GM23338 (cell line): ENCODE data around the gene CAPZA1. TPM values are rescaled to one million over a fixed set of nuclear protein-coding genes. Genes with fewer than 3 reads are reported as not detected.

Experiments used
- ATAC-seq: fragments of 200-7000 bp; cut with Tn5 transposase; 3 replicates; pipeline ENCODE4 v1.9.1; 2020
- DNase-seq: peaks from one replicate; pipeline ENCODE4 v3.0.0-alpha.2; 2015; ENCODE audit warnings: low spot score
- H2AFZ ChIP-seq: fragments of 200-600 bp; sonication (generic); 2 replicates; pipeline ENCODE4 v1.8.0; 2016; ENCODE audit warnings: antibody characterized with exemption, mild to moderate bottlenecking, moderate library complexity
- H3F3A ChIP-seq: fragments of 200-600 bp; sonication (generic); replicated peaks from 2 replicates; pipeline ENCODE4 v1.8.0; 2017; ENCODE audit warnings: antibody characterized with exemption, mixed run types, low read depth
- H3K27ac ChIP-seq: fragments of 200-600 bp; sonication (generic); 2 replicates; pipeline ENCODE4 v1.6.1; 2016; ENCODE audit warnings: low read depth
- H3K27me3 ChIP-seq: fragments of 200-600 bp; sonication (generic); 2 replicates; pipeline ENCODE4 v1.8.0; 2016; ENCODE audit warnings: mild to moderate bottlenecking, mixed run types, moderate library complexity; ENCODE audit not compliant: insufficient read depth
- H3K36me3 ChIP-seq: fragments of 200-600 bp; sonication (generic); 2 replicates; pipeline ENCODE4 v1.8.0; 2016; ENCODE audit warnings: mild to moderate bottlenecking; ENCODE audit not compliant: insufficient read depth
- H3K4me1 ChIP-seq: fragments of 200-600 bp; sonication (generic); 2 replicates; pipeline ENCODE4 v1.8.0; 2016; ENCODE audit warnings: mild to moderate bottlenecking, moderate library complexity; ENCODE audit not compliant: insufficient read depth
- H3K4me2 ChIP-seq: fragments of 200-600 bp; sonication (generic); 2 replicates; pipeline ENCODE4 v1.7.1; 2017; ENCODE audit warnings: mixed run types
- H3K4me3 ChIP-seq: fragments of 200-600 bp; sonication (generic); 2 replicates; pipeline ENCODE4 v1.6.1; 2016; ENCODE audit warnings: mixed run types
- H3K79me2 ChIP-seq: fragments of 200-600 bp; sonication (generic); replicated peaks from 2 replicates; pipeline ENCODE4 v1.8.0; 2017; ENCODE audit warnings: mild to moderate bottlenecking; ENCODE audit not compliant: insufficient read depth
- H3K9me2 ChIP-seq: fragments of 200-600 bp; sonication (generic); 2 replicates; pipeline ENCODE4 v1.8.0; 2017; ENCODE audit not compliant: insufficient read depth
- H4K20me1 ChIP-seq: fragments of 200-600 bp; sonication (generic); replicated peaks from 2 replicates; pipeline ENCODE4 v1.8.0; 2017; ENCODE audit warnings: mild to moderate bottlenecking; ENCODE audit not compliant: insufficient read depth
- H3K27ac Mint-ChIP-seq: 2 replicates; pipeline ENCODE4 v1.8.0; 2020; ENCODE audit warnings: inconsistent platforms, mild to moderate bottlenecking, moderate library complexity, mixed read lengths
- H3K27me3 Mint-ChIP-seq: 3 replicates; pipeline ENCODE4 v1.8.0; 2022; ENCODE audit warnings: low read depth, mild to moderate bottlenecking, moderate library complexity, mixed read lengths, inconsistent platforms; ENCODE audit not compliant: insufficient read depth, poor library complexity
- H3K36me3 Mint-ChIP-seq: 3 replicates; pipeline ENCODE4 v1.8.0; 2021; ENCODE audit warnings: low read depth, mild to moderate bottlenecking, inconsistent platforms, moderate library complexity, mixed read lengths
- H3K4me1 Mint-ChIP-seq: 3 replicates; pipeline ENCODE4 v1.8.0; 2020; ENCODE audit warnings: mild to moderate bottlenecking, inconsistent platforms, mixed read lengths
- H3K4me3 Mint-ChIP-seq: 3 replicates; pipeline ENCODE4 v1.8.0; 2021; ENCODE audit warnings: moderate library complexity, mild to moderate bottlenecking, inconsistent platforms, mixed read lengths
- H3K9me3 Mint-ChIP-seq: 3 replicates; pipeline ENCODE4 v1.8.0; 2020; ENCODE audit warnings: moderate library complexity, mild to moderate bottlenecking, inconsistent platforms, mixed read lengths
- ETS1 ChIP-seq: IDR thresholded peaks from 2 replicates; pipeline ENCODE4 v1.6.1; 2016; ENCODE audit warnings: antibody characterized with exemption
- POLR2AphosphoS5 ChIP-seq: IDR thresholded peaks from 2 replicates; pipeline ENCODE4 v1.6.1; 2016; ENCODE audit warnings: antibody characterized with exemption, low read depth
- ZNF331 ChIP-seq: fragments of 250-450 bp; sonication (Bioruptor Pico); IDR thresholded peaks from 2 replicates; pipeline ENCODE4 v1.5.0; 2020; ENCODE audit warnings: low read depth, mild to moderate bottlenecking, moderate library complexity
- ZNF462 ChIP-seq: fragments of 250-450 bp; sonication (Bioruptor Pico); IDR thresholded peaks from 2 replicates; pipeline ENCODE4 v1.5.0; 2020; ENCODE audit warnings: mild to moderate bottlenecking, moderate library complexity
- polyA plus RNA-seq: library from polyadenylated mRNA; unstranded; fragments of >200 nt; fragmentation: Nextera tagmentation; extraction: Ambion mirVana; gene quantifications from 2 replicates; pipeline ENCODE4 v1.2.1, GENCODE V29; 2016
- total RNA-seq: library from RNA; depleted of rRNA; stranded (reverse); fragments of >200 nt; shearing (Covaris generic); gene quantifications from 2 replicates; pipeline ENCODE4 v1.2.3, GENCODE V29; 2014

CAPZA1 gene
- total and polyA plus RNA-seq, 2 experiments from 2014 or later, result 147 to 182 TPM

- TF ChIP-seq ZNF462 (CRISPR knock-in tag), result no peak
- TF ChIP-seq ETS1, result no peak
- TF ChIP-seq ZNF331 (CRISPR knock-in tag), result no peak
- no peak for TF ChIP-seq POLR2AphosphoS5
Observed at GRCh38 chr1:112712701-112713128, 93.1 kb downstream of the CAPZA1 start (continued).

GRCh38 chr1:112713466-112714312, 94.1 kb downstream of the CAPZA1 start:
- no peaks in the 10 kb centered on the region for H3K9me3 Mint-ChIP-seq
- H3K36me3 Mint-ChIP-seq, result peaks cover 12% of the 10 kb centered on the region; the same call in 2 of the 3 replicates
- H3K27ac ChIP-seq, result no peak overlapping the region
- ATAC-seq, result peak; percentile 0; the same call in 2 of the 3 replicates
- H3K36me3 ChIP-seq, result no peaks in the 10 kb centered on the region; the same call in 1 of the 2 replicates
- H3K27me3 Mint-ChIP-seq, result peaks cover 44% of the 10 kb centered on the region
- H2AFZ ChIP-seq, result peak overlapping the region; percentile 96; the same call in 1 of the 2 replicates
- DNase-seq, result peak; percentile 58
- H3K4me3 Mint-ChIP-seq, result peak overlapping the region; percentile 87
- H3K4me1 ChIP-seq, result peaks cover 27% of the 10 kb centered on the region
- peaks cover 31% of the 10 kb centered on the region for H3K27me3 ChIP-seq
- no peaks in the 10 kb centered on the region; the same call in 1 of the 2 replicates for H4K20me1 ChIP-seq
- H3F3A ChIP-seq, result peaks cover 7% of the 10 kb centered on the region
- H3K27ac Mint-ChIP-seq, result no peak overlapping the region
- H3K4me3 ChIP-seq, result peak overlapping the region; percentile 95
- H3K9me2 ChIP-seq, result no peaks in the 10 kb centered on the region
- H3K79me2 ChIP-seq, result no peaks in the 10 kb centered on the region
- peaks cover 48% of the 10 kb centered on the region for H3K4me1 Mint-ChIP-seq
- H3K4me2 ChIP-seq, result peak overlapping the region; percentile 99
- TF ChIP-seq ZNF462 (CRISPR knock-in tag), result no peak
- TF ChIP-seq ETS1, result no peak
